T-helper 9 cell (primary cell): ENCODE data around the gene GABRB1.

ENCODE experiments used
- DNase-seq: peaks from one replicate; pipeline ENCODE4 v3.0.0-alpha.2; 2020

GABRB1 gene

GRCh38 chr4:47406408-47406807 lies 375.0 kb downstream of the GABRB1 start:
- DNase-seq, result no peak

DNA sequence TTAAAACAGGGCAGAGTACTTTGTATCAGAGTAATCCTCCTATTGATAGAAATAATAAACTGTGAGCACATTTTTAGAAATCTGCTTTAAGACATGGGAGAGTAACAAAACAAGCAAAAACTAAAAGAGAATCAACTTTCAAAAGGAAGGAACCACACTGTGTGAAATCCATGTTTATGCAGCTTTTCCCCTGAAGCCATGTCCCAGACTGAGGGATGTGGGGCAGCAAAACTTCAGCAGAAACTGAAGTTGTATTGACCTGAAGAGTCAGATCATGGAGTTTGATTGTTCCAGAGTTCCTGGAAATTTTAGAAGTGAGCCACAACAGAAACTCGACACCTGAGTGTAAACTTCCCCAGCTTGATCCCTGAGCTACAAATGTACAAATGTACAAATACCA lies 378.9 kb downstream of the GABRB1 start:
- no peak for DNase-seq

DNA sequence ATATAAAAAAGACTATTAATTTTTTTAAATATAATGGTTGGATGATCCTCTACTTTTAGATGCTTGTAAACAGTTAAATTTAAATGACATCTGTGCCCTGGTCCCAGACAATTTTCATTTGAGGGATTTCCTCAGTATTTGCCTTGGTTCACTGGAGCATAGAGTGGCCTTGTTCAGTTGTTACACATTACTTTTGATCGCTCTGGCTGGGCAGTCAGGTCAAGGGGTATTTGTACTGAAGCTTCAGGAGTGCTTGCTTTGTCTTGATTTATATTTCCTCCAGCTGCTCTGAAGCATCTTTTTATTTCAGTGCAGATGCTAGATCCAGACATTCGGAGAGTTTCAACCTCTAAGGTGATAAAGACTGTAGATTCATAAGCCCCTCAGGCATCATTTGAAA lies 382.2 kb downstream of the GABRB1 start:
- DNase-seq, result no peak

GRCh38 chr4:47415719-47416118 lies 384.4 kb downstream of the GABRB1 start:
- DNase-seq, result no peak

DNA sequence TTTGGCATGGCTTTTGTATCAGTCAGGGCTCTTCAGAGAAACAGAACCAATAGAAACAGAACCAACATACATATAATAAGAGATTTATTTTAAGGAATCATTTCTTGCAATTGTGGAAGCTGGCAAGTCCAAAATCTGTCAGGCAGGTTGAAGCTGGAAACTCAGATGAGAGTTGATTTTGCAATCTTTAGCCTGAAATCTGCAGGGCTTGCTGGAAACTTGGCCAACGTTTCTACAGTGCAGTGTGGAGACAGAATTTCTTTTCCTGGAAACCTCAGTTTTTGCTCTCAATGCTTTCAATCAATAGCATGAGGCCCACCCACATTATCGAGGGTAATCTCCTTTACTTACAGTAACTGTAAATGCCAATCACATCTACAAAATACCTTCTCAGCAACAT lies 386.8 kb downstream of the GABRB1 start:
- DNase-seq, result no peak

DNA sequence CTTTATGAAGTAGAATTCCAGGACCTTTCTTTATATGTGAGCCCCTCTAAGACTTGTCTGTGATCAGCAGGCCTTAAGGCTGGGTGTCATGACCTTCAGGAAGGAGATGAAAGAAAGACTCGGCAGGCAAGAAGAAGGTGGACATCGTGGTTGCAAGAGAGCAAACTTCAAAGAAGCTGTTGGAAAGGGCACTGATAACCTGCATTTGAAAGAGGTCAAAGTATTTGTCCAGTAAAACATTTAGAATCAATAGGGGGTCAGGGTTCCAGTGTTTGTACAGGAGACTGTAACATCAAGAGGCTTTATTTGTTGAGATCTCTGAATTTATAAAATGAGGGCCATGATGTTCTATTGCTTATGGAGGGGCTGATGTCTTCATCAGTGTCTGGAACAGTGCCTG lies 387.9 kb downstream of the GABRB1 start:
- no peak for DNase-seq

- DNase-seq, result no peak
These were observed 394.3 kb downstream of the GABRB1 start for GRCh38 chr4:47425628-47426027.

- no peak for DNase-seq
These were observed 396.6 kb downstream of the GABRB1 start for GRCh38 chr4:47427935-47428334.

DNA sequence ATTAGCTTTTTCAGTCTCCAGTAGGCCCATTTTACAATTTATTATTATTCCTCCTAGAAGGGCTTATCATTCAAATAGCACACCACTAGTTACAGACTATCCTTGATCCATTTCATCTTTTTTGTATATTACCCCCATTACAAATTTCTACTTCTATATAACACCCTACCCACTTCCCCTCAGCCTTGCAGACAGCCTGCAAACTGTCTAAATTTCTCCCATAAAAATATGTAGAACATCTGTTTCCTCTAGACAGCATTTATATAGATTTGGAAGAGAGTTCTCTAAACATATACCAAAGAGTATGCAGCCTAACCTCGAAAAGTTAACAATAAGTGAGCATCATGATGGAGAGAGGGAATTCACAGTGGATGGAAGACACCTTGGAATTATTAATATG lies 401.4 kb downstream of the GABRB1 start:
- DNase-seq, result no peak

GRCh38 chr4:47434931-47435330 lies 403.6 kb downstream of the GABRB1 start:
- no peak for DNase-seq

GRCh38 chr4:47442980-47443379 lies 411.6 kb downstream of the GABRB1 start:
- DNase-seq, result no peak

- no peak for DNase-seq
These were observed 412.7 kb downstream of the GABRB1 start for GRCh38 chr4:47444031-47444430.

DNA sequence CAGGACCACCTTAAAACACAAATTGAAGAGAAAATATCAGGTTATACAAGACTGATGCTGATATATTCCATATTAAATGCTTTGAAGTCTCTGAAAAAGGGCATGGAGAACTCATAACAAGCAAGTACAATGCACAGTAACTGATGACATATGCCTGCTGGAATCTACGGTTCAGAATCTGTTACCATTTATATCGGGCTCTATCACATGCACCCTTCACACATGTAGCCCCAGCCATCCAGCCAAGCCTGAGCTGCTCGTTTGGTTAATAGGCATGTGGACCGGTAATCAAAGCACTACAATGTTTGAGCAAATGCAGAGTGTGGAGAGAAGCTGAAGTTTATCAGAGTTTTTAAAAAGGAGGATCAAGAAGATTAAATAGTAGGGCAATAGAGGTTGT lies 420.3 kb downstream of the GABRB1 start:
- no peak for DNase-seq

GRCh38 chr4:47462799-47463234 lies 431.4 kb downstream of the GABRB1 start:
- no peak for DNase-seq

- peak; percentile 96 for DNase-seq
These were observed 432.0 kb downstream of the GABRB1 start, which contains the start of gene COMMD8 for GRCh38 chr4:47463235-47463956. TSS of gene COMMD8 (minus strand) at chr4:47463702. CDS start at chr4:47463651, 51 bp downstream.

GRCh38 chr4:47465004-47465403 lies 433.6 kb downstream of the GABRB1 start:
- no peak for DNase-seq

DNA sequence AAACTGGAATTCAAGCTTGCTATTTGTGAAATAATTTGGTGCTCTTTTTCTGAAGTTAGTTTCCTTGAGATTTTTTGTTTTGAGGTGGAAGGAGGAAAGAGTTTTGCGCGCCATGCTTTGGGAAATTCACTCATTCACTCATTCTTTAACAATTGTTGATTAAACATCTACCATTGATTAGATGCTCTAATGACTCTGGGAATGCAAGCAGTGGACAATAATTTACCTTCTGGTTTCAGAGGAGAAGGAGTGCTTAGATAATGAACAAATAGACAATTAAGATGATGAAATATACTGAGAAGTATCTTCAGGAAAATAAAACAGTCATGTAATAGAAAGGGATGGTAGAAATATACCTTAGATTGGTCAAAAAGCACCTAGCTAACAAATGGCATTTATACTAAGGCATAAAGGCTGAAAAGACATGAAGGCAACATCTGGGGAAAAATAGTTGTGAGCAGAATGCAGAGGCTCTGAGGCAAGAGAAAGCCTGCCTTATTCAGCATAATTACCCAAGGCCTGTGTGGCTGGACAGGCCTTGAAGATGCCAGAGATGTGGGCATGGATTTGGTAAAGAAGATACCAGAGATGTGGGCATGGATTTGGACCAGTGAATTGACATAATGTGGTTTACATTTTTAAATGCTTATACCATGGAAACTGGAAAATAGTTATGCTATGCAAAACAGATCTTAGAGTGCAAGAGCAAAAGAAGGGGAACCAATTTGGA lies 434.9 kb downstream of the GABRB1 start:
- DNase-seq, result no peak

GRCh38 chr4:47468706-47469365 lies 437.5 kb downstream of the GABRB1 start:
- DNase-seq, result no peak

GRCh38 chr4:47469951-47470350 lies 438.6 kb downstream of the GABRB1 start:
- DNase-seq, result no peak

DNA sequence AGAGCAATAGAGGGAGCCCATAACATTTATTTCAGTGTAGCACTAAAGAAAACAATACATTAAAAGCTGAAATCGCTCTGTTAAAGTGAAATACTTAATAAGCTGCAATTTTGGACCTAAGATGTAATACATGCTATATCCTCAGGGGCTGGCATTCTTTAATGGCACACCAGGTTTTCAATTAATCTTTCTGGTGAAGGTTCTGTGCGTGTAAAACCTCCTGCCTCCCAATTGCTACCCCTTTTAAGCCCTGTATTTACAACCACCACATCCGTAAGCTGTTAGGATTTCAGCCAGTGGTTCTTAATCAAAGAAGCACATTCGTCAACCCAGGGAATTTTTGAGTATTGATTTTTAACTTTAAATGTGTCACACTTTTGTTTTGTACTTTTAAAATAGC lies 439.7 kb downstream of the GABRB1 start:
- no peak for DNase-seq

GRCh38 chr4:47471591-47471990 lies 440.2 kb downstream of the GABRB1 start:
- no peak for DNase-seq

DNA sequence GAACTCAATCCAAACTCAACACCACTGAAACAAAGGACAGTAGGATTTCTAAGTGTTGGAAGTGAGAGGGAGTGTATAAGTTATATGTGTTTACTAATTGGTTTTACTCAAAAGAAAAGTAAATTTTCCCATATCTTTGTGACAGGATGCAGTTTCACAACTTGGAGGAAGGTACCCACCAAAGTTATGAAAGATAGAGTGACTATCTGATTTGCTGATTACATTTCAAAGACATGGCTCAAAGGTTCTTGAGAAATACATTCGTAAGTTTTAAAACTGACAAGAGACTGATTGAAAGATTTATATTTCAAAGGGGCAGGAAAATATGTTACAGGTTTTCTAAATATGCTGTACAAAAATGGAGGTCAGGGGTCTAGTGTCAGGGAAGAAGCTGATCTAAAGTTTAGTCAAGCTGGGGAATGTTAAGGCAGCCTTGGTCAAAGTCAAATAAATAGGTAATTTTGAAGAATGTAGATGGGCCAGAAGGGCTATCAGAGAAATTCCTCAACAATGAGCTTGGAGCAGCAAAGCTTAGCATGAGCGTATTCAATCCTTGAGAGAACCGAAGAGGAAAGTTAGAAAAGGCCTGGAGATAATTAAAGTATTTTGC lies 441.9 kb downstream of the GABRB1 start:
- DNase-seq, result no peak

- no peak for DNase-seq
These were observed 443.4 kb downstream of the GABRB1 start for GRCh38 chr4:47474799-47475198.
